ENCODE measurements around the gene NHSL1.
"Not testable (repeated sequence)": the region's sequence is repeated elsewhere in the genome, so short reads cannot be mapped to it uniquely, and the experiment has no call there.

The NHSL1 gene

DNA sequence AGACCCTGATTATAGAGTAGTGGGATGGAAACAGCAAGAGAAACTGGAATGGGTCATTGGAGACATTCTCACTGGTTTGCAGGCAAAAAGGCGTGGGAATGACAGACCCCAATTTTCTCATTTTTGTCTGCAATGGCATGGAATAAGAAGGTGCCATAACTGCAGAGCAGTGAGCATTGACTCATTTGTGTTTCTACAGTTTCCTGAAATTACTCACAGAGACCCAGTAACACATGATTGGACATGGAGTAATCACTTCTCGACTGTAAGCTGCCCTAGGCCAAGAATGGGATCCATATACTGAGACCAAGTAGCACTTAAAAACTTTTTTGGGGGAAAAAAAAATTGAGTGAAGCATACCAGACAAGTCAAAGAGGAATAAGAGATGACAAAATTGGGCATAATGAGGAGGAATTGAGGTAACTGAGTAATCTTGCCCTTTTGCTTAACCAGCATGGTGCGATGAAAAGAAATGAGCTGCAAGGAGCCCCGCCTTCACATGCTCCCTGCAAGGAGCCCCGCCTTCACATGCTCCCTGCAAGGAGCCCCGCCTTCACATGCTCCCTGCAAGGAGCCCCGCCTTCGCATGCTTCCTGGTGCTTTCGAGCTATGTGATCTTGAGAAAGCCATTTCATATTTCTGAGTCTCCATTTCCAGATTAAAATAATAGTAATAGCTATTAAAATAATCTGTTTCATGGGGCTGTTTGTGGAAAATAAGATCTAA is 44.1 kb downstream of the NHSL1 start:
- peak; percentile 72 to 76 for ATAC-seq

DNA sequence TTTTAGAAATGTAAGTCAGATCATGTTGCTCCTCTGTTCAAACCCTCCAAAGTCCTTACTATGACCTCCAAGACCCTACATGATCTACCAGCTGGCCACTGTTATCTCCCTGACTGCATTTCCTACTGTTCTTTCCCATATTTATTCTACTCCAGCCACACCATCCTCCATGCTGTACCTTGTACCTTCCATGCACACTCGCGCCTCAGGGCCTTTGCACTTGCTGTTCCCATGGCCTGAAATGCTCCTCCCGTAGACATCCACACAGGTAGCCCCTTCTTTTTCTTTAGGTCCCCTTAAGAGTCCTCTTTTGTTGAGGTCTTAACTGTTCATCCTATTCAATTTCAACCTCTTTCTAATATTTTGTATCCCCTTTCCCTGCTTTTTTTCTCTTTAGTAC is 48.3 kb downstream of the NHSL1 start:
- ATAC-seq = no peak

DNA sequence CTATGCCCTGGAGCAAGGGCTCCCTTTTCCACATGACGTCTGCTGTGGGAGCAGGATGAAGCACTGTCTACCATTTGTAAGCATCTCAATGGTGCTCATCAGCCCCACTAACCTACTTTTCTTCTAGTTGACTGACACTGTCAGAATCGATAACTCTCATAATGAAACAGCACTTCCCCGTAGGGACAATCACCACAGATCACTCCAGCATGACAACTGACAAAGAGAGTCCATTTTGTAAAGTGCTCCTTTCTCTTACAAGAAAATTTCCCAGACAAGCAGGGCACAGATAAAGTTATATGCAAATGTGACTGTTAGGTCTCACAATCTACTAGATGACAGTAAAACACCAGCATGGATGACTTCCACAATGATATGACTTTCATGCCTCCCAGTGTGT is 48.8 kb downstream of the NHSL1 start:
- no peak for ATAC-seq

DNA sequence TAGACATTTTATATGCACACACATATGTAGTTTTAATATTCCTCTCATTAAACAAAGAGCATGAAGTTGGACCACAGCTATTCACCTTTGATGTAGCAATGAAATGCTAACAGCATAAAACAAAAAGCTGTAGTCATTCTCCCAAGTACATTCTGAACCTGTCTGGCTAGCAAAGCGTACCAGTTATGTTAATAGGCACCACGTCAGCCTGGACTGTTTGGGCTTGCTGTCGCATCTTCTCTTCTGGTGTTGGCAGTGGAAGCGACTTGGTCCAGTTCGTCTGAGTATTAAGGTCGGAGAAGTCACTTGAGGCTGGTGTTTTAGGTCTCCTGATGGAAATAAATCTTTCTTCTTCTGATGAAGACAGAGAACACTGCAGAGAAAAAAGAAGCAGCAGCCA is 52.5 kb downstream of the NHSL1 start:
- no peak for ATAC-seq

DNA sequence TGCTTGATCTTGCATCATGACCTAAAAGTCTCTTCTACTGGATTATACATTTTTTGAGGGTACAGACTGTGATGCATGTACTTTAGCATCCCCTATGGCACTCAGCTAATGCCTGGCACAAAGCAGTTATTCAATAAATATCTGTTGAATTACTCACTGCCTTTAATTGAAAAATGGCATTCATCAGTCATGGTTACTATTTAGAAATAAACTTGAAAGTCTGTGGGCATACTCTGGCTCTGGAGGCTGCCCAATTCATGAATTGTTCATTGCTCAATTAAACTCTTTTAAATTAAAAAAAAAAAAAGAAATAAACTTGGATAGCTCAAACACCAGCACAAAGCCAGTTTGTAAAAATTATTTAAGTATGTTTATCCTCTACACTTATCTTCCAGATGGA is 55.3 kb downstream of the NHSL1 start:
- ATAC-seq = no peak

DNA sequence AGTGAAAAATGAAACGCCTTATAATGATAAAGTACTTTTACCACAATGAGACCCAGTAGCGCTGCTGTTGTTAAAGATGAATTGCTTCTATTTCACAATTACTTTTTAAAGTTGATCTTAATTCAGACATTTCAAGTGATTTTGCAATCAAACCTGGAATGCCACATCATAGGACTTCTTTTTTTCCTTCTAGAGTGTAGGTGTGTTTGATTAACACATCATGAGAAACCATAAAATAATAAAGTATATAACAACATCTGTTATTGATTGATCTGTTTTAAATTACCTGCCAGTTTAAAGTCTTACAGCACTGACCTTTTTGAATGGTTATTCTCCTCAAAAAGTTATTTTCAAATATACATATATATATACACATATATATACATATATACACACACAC is 56.6 kb downstream of the NHSL1 start:
- ATAC-seq = no peak

DNA sequence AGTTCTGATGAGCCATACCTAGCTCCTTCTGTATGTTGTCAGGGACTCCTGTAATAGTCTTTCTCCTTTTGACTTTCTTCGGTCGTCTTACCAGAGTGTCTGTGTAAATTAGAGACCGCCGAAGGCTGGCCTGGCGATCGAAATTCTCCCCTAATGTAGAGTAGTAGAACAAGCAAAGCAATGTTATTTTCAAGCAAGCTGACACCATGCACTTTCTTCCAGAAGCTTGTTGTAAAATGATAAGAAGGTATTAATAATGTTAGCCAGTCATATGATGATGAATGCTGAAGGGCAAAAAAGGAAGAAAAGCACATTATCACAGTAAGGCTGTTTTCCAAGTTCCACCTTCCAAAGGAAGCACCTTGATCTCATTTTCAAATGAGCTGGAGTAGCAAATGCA is 57.3 kb downstream of the NHSL1 start:
- no peak for ATAC-seq

DNA sequence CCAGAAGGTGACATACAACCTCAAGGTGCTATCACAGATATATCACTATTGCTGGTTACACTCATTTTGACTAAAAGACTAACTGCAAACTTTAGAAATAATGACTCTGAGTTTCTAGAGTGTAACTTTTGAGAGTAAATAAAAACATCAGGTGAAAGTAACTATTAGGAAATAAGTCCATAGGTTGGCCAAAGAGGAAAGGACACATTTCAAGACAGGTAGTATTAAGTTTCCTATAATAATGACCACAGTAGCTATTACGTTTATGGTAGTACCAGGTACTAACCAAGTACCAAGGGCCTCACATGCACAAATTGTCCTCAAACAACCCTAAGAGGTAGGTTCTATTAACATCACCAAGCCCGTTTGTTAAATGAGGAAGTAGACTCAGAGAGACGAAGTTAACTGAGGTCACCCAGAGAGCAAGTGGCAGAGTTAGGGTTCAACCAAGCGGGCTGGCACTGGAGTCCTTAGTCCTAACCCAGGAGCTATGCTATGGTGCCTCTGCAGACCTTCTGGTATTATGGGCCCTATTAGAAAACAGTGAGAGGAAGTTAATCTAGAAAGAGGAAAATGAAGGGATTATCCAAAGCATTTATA is 58.4 kb downstream of the NHSL1 start:
- ATAC-seq = no peak

DNA sequence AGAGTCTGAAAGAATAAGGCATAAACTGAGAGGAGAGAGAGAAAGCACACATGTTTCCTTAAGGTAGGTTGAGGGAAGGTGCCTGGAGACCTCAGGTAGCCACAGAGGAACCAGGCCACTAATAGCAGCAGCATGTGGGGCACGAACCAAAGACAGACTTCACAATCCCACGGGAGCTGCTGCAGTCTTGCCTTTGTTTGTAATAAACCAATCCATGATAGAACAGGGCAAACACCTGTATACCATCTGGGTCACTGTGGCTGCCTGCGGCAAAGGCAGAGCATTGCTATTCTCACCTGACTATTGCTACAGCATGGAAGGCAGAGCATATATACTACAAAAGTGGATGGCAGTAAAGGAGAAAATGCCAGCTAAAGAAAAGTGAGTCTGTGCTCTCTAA is 59.0 kb downstream of the NHSL1 start:
- no peak for ATAC-seq

DNA sequence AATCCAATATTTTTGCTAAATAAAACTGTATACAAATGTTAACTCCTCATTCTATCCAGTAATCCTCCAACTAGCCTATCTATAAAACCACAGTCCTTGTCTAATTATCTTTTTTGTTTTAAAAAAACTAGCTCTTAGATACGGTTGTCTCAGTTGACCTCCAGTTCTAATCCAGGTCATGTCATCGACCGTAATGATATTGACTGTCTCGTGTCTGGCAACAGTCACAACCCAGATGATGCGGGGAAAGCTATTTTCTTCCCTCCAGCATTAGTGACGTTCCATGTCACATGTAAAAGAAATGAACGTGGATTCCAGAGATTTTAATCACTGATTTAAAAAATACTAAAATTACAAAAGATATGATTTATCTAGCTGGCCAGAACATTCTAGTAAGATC is 59.7 kb downstream of the NHSL1 start:
- ATAC-seq = no peak

DNA sequence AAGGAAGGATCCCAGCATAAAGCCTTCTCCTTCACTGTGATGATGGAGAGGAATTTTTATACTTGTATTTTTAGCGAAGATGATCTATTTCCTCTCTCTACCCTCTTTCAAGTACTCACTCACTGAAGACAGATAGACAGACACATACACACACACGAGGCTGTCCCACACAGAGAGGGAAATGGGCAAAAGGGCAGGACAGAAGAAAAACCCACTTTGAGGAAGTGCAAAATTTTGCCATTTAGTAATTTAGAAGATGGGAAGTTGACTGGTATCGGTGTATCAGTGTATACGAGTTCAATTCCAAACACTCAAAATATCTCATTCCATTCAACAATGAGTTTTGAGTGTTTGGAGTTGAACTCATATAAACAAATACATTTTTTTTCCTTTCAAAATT is 64.4 kb downstream of the NHSL1 start:
- ATAC-seq = no peak

DNA sequence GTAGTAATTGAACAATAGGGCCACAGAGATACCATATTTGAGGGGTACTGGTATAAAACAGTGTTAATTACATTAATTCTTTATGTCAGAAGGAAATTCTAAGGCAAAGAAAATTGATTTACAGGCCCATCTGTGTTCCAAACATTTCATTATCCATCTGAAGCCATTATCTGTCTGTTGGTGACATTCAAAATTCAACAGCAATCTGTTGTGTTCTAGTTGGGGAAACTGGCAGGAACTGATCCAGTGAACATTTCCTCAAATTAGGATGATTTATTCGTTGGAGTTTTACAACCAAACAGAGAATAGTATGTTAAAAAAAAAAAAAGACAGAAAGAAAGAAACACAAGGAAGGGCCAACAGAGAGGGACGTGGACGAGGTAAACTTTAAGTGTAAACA is 65.2 kb downstream of the NHSL1 start:
- no peak for ATAC-seq

DNA sequence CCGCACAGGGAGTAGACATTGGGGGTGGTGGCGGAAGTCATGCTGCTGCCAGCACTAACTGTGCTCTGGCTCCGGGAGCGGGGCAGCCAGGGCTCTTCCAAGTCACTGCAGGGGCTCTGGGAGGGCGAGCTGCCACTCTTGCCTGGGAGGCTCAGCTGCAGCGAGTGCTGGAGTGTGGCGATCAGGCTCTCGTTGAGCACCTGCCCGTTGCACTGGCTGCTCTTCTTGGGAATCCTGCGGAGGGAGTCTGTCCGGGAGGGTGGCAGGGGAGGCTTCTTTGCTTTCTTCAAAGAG is 67.3 kb downstream of the NHSL1 start:
- ATAC-seq = no peak

DNA sequence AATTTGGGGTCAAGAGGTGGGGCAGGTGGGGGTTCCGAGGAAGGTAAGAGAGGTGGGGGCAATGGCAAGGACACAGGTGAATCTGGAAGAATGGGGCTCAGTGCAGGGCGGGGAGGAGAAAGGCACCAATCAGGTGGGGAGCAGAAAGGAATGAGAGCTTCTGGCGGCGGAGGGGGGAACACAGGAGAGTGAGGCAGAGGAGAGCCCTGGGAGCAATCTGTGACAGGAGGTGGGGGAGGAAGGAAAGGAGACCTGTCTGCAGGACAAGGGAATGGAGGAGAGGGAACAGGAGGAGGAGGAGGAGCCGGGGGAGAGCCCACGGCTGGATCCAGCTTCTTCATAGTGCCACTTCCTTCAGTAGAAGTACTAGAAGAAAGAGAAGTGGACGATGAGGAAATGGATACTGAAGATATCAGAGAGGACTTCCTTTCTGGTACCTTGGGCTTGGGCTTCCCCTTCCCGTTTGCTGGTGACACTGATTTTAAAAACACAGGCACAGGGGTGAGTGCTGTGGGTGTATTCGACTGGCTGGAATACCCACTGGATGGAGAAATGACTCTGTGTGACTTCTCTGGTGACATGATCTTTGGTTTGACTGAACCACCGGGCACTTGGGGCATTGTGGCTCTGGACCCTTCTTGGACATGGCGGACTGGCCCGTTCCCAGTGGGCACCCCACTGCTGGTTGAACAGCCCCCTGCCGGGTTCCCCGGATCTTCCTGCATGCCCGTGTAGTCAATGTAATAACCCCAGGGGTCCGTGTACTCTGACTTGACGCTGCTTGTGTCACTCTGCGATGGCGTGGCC is 67.8 kb downstream of the NHSL1 start:
- ATAC-seq = no peak

DNA sequence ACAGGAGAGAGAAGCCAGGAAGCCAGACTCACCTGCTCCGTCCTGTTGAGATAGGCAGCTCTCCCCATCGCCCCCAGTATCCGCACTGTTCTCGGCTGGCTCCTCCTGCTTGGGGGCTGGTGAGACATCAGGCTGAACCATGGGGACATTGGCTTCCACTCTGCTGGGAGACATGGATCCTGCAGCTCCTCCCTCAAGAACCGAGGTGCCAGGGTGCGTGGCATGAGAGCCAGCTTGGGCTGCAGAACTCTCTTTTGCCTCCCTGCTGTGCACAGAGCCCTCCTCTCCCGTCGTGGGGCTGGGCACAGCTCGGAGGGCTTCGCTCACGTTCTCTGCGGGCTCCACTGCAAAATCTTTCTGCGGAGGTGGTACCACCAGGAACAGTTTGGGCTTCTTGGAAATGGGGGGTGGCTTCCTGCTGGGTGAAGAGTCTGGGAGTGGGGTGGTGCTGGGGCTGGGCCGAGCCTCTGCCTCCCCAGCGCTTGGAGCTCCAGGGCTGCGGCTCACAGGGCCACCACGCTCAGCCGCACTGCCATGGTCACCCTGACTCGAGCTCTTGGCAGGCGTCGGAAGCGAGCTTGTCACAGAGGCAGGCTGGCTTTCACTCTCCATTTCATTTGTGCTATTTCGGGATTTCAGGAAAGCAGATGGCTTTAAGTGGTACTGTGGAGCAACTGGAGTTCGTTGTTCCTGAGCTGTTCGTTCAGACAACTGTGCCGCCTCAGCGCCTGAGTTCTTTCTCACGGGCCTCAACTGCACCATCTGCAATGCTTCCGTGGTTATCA is 68.7 kb downstream of the NHSL1 start:
- no peak for ATAC-seq

DNA sequence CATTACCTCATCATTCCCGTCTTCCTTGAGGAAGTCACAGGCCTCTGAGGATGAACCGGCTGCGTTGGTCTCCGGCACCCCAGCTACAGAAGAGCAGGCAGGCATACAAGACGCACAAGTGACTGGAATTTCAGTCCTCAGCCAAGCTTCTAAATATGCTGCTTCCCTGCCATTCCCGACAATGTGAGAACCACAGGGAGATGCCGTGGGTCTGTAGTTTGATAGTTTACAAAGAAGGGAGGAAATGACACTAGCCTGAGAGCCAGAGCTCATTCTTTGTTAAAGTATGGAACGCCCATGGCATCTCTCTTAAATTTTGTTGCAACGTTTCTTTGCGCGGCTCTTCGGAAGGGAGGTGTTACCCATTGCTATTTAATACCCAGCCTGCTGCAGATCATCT is 69.5 kb downstream of the NHSL1 start:
- no peak for ATAC-seq

DNA sequence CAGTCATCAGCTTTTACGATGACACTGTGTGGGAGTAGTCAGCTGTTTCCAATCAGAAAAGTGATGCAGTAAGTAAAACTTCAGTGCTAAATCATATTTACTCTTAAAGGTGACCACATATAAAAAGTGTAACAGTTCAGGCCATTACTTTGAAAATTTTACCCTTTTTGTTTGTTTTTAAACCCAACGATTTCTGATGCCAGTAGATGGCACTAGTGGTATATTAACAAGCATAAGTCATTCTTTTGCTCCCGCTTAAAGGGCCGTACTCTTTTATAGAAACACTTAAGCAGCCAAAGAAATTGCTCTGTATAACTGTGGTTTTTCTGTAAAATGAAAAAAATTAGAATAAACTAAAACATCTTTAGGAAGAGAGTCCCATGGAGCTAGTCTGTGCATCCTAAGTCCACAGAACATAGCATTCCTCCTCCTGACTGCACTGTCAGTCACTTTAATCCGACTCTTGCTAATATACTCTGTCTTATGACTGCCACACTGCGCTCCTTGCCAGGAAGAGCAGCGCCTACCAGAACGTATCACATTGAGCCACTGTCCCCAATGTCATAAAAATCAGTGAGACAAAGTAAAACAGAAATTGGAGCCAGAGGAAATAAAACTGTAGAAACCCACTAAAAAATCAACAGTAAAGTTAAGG is 70.2 kb downstream of the NHSL1 start:
- no peak for ATAC-seq

DNA sequence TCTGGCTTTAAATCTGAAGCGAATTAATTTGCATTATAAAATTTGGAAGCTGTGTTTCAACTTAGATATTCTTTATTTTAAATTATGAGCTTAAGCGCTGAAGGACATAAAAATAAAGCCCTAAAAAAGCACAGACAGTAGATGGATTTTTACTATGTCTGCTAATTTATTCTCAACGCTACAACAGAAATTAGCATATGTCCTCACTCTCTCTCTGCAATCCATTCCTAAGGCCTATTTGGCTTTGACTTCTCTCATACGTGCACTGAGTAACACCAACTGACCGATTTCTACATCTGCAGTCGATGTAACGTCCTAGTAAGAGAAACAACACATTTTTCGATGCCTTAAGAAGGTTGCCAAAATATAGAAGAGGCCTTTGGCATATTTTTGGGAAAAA is 71.6 kb downstream of the NHSL1 start:
- ATAC-seq = no peak

DNA sequence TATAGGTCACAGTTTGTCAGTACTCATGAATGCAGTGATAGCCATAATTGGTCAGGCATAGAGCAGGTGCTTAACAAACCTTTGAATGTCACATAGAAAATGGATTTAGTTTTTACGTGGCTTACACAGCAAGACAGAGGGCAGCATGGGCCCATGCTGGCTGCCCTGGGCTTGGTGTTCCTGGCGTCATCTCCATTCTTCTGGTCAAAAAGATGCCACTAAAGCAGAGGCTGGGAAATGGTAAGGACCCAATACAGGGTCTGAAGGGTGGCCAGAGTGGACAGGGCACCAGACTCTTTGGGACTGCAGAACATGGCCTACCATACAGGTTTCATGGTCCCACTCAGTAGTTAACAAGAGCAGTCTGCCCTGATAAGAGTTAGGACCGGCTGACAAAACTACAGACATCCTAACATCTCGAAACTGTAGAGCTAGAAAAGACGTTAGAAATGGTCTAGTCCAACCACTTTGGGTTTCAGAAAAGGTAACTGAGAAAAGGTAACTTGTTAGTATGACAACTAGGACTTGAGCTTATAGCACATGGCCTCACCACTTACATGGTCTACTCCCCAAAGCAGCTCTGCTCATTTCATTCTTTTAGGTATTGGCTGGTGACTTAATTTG is 72.7 kb downstream of the NHSL1 start:
- no peak for ATAC-seq

DNA sequence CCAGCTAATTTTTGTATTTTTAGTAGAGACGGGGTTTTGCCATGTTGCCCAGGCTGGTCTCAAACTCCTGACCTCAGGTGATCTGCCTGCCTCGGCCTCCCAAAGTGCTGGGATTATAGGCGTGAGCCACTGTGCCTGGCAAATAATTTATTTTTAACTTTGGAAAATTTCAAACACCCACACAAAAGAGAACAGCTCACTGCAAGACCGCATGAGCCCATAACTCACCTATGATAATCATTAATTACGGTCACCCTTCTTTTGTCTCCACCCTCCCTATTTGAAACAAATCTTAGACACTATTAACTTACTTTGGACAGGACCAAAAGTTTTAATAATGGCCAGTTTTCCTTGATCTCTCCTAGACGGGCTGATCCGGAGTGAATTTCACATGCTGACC is 74.0 kb downstream of the NHSL1 start:
- ATAC-seq = not testable (repeated sequence)

DNA sequence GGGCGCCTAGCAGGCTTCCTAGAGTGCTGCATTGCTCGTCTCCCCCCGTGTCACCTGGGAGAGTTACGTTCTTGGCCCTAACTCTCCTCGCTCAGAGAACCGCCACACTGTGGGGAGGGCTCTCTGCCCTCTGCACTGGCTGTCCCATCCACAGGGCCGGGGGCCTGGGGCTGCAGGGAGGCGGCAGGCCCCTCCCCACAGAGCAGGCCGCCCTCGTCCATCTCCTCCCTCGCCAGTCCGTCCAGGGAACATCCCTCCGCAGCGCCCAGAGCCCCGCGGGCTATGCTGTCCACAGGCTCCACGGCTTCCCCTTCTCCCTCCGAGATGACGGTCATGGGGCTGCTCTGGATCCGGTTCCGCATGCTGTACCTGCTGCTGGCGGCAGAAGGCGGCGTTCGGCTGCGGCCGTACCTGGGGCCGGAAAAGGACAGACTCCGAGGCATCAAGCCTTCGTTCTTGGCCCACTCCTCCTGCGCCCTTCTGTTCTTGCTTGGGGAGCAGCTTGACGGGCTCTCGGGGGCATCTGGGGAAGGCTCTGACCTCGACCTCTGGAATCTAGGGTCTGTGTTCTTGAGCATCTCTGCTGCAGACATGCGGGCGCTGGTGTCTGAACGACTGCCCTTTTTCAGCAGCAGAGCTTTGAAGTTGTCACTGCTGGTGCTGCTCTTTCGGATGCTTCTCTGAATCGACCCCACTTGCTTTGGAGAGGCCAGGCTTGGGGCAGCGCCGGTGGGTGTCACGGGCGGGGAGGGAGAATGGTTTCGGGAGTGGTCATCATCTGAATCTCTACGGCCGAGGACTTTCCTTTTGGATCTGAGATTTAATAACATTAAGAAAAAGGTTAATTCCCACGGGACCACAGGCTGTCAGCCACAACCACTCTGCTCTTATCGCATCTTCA is 75.0 kb downstream of the NHSL1 start:
- no peak for ATAC-seq

All from activated CD4-positive, CD25-positive, alpha-beta regulatory T cell treated with anti-CD3 and anti-CD28 coated beads, Interleukin-2, amount 50 U/mL, for 24 hours (primary cell).